Kidney epithelial cell (primary cell): Measurements from ENCODE around the gene WDR5B. TPM values are rescaled to one million over a fixed set of nuclear protein-coding genes. Genes with fewer than 3 reads are reported as not detected.

ENCODE experiments used
- DNase-seq: peaks from one replicate; pipeline ENCODE4 v3.0.0-alpha.2; 2010; ENCODE audit warnings: low read depth
- H3K27me3 ChIP-seq: 2 replicates; pipeline ENCODE4 v1.6.0; 2011; ENCODE audit warnings: low read length; ENCODE audit not compliant: control insufficient read depth, insufficient read depth
- H3K36me3 ChIP-seq: 2 replicates; pipeline ENCODE4 v1.5.1; 2011; ENCODE audit warnings: low read length; ENCODE audit not compliant: control insufficient read depth, insufficient read depth
- H3K4me3 ChIP-seq: 2 replicates; pipeline ENCODE4 v1.5.1; 2011; ENCODE audit warnings: low read depth, mild to moderate bottlenecking, control low read depth, low read length
- total RNA-seq: library from RNA; depleted of rRNA; stranded (reverse); fragments of >200 nt; gene quantifications from 2 replicates; pipeline ENCODE4 v1.2.3, GENCODE V29; 2015
- TF ChIP-seq, protein P1 (sequence below): IDR thresholded peaks from 2 replicates; pipeline ENCODE4 v1.5.1; 2011; ENCODE audit warnings: mild to moderate bottlenecking, moderate library complexity, low read length, control low read depth, inconsistent platforms; ENCODE audit not compliant: insufficient read depth, poor library complexity, severe bottlenecking

Gene WDR5B
- total RNA-seq, 1 donor from 2014 or later, result 4.9 TPM

DNA sequence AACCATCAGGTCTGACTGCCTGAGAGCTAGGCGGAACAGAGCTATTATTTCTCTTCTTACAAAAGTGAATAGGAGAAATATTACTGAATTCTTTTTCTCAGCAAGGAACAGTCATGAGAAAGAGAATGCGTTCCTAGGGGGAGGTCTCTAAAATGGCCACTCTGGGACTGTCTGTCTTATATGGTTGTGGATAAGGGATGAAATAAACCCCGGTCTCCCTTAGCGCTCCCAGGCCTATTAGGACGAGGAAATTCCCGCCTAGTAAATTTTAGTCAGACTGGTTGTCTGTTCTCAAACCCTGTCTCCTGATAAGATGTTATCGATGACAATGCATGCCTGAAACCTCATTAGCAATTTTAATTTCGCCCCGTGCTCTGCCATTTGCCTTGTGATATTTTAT lies 20.1 kb upstream of the WDR5B start:
- Histone ChIP-seq H3K36me3 (no peaks in the 10 kb centered on the region), H3K27me3 (no peaks in the 10 kb centered on the region), H3K4me3 (no peak overlapping the region)
- TF ChIP-seq, protein P1, sequence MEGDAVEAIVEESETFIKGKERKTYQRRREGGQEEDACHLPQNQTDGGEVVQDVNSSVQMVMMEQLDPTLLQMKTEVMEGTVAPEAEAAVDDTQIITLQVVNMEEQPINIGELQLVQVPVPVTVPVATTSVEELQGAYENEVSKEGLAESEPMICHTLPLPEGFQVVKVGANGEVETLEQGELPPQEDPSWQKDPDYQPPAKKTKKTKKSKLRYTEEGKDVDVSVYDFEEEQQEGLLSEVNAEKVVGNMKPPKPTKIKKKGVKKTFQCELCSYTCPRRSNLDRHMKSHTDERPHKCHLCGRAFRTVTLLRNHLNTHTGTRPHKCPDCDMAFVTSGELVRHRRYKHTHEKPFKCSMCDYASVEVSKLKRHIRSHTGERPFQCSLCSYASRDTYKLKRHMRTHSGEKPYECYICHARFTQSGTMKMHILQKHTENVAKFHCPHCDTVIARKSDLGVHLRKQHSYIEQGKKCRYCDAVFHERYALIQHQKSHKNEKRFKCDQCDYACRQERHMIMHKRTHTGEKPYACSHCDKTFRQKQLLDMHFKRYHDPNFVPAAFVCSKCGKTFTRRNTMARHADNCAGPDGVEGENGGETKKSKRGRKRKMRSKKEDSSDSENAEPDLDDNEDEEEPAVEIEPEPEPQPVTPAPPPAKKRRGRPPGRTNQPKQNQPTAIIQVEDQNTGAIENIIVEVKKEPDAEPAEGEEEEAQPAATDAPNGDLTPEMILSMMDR, result no peak
- no peak for DNase-seq

- Histone ChIP-seq H3K27me3 (no peaks in the 10 kb centered on the region), H3K36me3 (peaks cover 3% of the 10 kb centered on the region), H3K4me3 (no peak overlapping the region)
- TF ChIP-seq, protein P1, result no peak
- DNase-seq, result no peak
Observed at GRCh38 chr3:122430371-122430770, 14.5 kb upstream of the WDR5B start.

DNA sequence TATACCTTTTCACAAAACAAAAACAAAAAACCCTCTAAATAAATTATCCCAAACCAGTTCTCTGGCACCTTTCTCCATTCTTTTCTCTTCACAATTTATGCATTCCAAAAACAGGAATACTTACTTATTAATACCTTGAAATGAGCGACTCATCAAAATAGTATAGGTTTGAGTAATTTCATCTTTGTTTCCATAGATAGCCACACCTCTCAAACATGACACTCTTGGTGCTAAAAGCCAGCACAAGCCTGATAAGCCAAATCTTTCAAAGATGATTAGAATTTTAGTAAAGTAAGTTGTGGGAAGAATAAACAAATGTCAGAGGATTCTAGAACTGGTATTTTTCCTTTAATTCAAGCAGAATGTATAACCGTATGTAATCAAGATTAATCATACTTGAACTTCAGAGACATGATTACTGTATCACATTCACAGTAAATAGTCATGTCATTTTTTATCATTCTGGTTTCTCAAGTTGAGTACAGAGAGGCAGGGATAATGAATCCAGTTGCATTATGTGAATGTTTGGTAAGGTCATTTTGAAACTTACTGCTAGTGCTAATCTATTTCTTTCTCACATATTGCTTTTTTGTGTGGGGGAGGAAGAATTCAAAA lies 12.1 kb upstream of the WDR5B start:
- no peak for DNase-seq
- H3K36me3 ChIP-seq, result peaks cover 3% of the 10 kb centered on the region

DNA sequence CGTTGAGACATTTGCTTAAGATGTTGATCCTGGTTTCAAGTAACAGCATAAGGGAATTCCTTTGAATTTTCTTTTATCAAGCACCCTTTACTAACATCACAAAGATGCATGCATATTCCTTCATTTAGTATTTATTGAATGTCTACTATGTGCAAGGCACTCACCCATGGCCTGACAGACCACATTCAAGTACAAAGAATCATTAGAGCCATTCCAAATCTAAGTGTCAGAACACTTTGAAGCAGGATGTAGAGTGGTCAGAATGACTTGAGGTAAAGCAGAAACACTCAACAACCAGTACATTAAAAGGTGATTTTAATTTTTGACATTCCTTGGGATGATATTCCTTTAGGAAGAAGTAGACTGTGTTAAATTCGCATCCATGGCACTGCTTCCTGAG lies 6.0 kb upstream of the WDR5B start:
- Histone ChIP-seq H3K27me3 (no peaks in the 10 kb centered on the region), H3K36me3 (peaks cover 5% of the 10 kb centered on the region), H3K4me3 (no peak overlapping the region)
- TF ChIP-seq, protein P1, result no peak
- no peak for DNase-seq

More for the DNA sequence above, 12.1 kb upstream of the WDR5B start:
- H3K27me3 ChIP-seq, result no peaks in the 10 kb centered on the region
- TF ChIP-seq, protein P1, result no peak
- no peak overlapping the region for H3K4me3 ChIP-seq

DNA sequence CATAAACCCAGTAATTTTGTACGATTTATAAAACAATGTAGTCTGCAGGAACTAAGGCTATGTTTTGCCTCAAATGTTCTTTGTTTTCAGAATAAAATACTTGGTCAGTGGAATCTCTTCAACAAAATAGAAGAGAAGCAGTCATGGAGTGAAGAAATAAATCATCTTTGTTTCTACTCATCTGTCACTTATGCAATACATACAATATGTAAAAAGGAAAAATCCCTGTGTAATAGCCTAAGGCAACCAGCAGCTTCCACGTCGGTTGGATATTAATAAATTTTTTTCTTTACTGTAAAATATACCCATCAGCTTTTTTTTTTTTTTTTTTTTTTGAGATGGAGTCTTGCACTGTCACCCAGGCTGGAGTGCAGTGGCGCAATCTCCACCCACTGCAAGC lies 5.2 kb upstream of the WDR5B start:
- Histone ChIP-seq H3K27me3 (no peaks in the 10 kb centered on the region), H3K36me3 (peaks cover 2% of the 10 kb centered on the region)
- TF ChIP-seq, protein P1, result no peak

GRCh38 chr3:122416966-122417365 lies 1.1 kb upstream of the WDR5B start:
- no peaks in the 10 kb centered on the region for H3K27me3 ChIP-seq
- peak overlapping the region; percentile 84 for H3K4me3 ChIP-seq
- DNase-seq, result no peak
- TF ChIP-seq, protein P1, result no peak
- H3K36me3 ChIP-seq, result no peaks in the 10 kb centered on the region

More for the DNA sequence above, 5.2 kb upstream of the WDR5B start:
- no peak for DNase-seq
- no peak overlapping the region for H3K4me3 ChIP-seq
